Stimulated activated CD4-positive, alpha-beta T cell treated with anti-CD3 and anti-CD28 coated beads, Interleukin-12 subunit alpha, Interleukin-12 subunit beta, amount 100 ng/mL, for 24 hours (primary cell): ENCODE results near the gene SNTB2.
"Not testable (repeated sequence)": the region's sequence is repeated elsewhere in the genome, so short reads cannot be mapped to it uniquely, and the experiment has no call there.

Source experiments
- DNase-seq, 2 experiments: peaks; one replicate each; pipeline ENCODE4 v3.0.0-alpha.2; 2020; ENCODE audit warnings: low read depth in 2 of 2

Gene SNTB2

GRCh38 chr16:69186642-69187445, at the start of gene SNTB2:
TSS of gene SNTB2 (plus strand) at chr16:69187164. CDS start at chr16:69187167, 3 bp downstream.
- peak; percentile 64 to 83 for DNase-seq

- no peak for DNase-seq
Observed at GRCh38 chr16:69138608-69139007, 48.4 kb upstream of the SNTB2 start.

- DNase-seq, result not testable (repeated sequence)
Observed at GRCh38 chr16:69139464-69139863, 47.5 kb upstream of the SNTB2 start.

GRCh38 chr16:69141014-69141413, 46.0 kb upstream of the SNTB2 start:
- no peak for DNase-seq

- DNase-seq, result no peak
Observed at GRCh38 chr16:69141936-69142335, 45.0 kb upstream of the SNTB2 start.

GRCh38 chr16:69143116-69143515, 43.8 kb upstream of the SNTB2 start:
- DNase-seq, result no peak

- DNase-seq, result no peak
Observed at GRCh38 chr16:69145658-69146057, 41.3 kb upstream of the SNTB2 start.

GRCh38 chr16:69149621-69150020, 37.3 kb upstream of the SNTB2 start:
- DNase-seq, result not testable (repeated sequence)

GRCh38 chr16:69150146-69150865, 36.7 kb upstream of the SNTB2 start:
- DNase-seq, result no peak

- no peak for DNase-seq
Observed at GRCh38 chr16:69157196-69157595, 29.8 kb upstream of the SNTB2 start.

- DNase-seq, result no peak
Observed at GRCh38 chr16:69160192-69160591, 26.8 kb upstream of the SNTB2 start.

GRCh38 chr16:69165584-69165983, 21.4 kb upstream of the SNTB2 start:
- DNase-seq, result no peak

GRCh38 chr16:69166221-69166833, 20.6 kb upstream of the SNTB2 start:
- DNase-seq, result peak; percentile 67 to 75

- no peak for DNase-seq
Observed at GRCh38 chr16:69166946-69167930, 19.7 kb upstream of the SNTB2 start.

- no peak for DNase-seq
Observed at GRCh38 chr16:69169051-69169450, 17.9 kb upstream of the SNTB2 start.

- no peak for DNase-seq
Observed at GRCh38 chr16:69169607-69170352, 17.2 kb upstream of the SNTB2 start.

GRCh38 chr16:69171325-69172084, 15.5 kb upstream of the SNTB2 start:
- DNase-seq, result no peak

- DNase-seq, result no peak
Observed at GRCh38 chr16:69176033-69176800, 10.7 kb upstream of the SNTB2 start.

- no peak for DNase-seq
Observed at GRCh38 chr16:69179328-69180010, 7.5 kb upstream of the SNTB2 start.
